MCF 10A (cell line): ENCODE measurements around the gene OSBP2. TPM values are rescaled to one million over a fixed set of nuclear protein-coding genes. Genes with fewer than 3 reads are reported as not detected.

Experiments used
- BruUV-seq: library from RNA; stranded (reverse); fragments of 400-500 nt; replicated peaks from 2 replicates; lab custom pipeline; 2021; lab: Mats Ljungman, UMichigan
- CTCF ChIA-PET: fragments of 300-600 bp; sonication (Branson Sonifier 250); formaldehyde crosslinking; extraction: SDS; loops from one replicate; lab custom pipeline; 2021; ENCODE audit warnings: antibody characterized with exemption, inconsistent platforms; lab: Yijun Ruan, JAX
- POLR2A ChIA-PET: fragments of 300-600, 350-650 bp; sonication (Branson Sonifier 250); formaldehyde crosslinking; extraction: SDS; loops from one replicate; lab custom pipeline; 2020; ENCODE audit warnings: antibody characterized with exemption, inconsistent platforms; lab: Yijun Ruan, JAX
- DNase-seq: peaks from one replicate; pipeline ENCODE4 v3.0.0-alpha.2; 2018; ENCODE audit not compliant: unreplicated experiment
- H3K27ac Mint-ChIP-seq: one replicate; pipeline ENCODE4 v1.8.0; 2022; ENCODE audit warnings: mild to moderate bottlenecking, low read depth, mixed read lengths; ENCODE audit not compliant: unreplicated experiment
- H3K27me3 Mint-ChIP-seq: one replicate; pipeline ENCODE4 v1.8.0; 2022; ENCODE audit warnings: mixed read lengths; ENCODE audit not compliant: insufficient read depth, unreplicated experiment
- H3K36me3 Mint-ChIP-seq: one replicate; pipeline ENCODE4 v1.8.0; 2022; ENCODE audit warnings: mild to moderate bottlenecking, moderate library complexity, mixed read lengths; ENCODE audit not compliant: insufficient read depth, unreplicated experiment
- H3K4me1 Mint-ChIP-seq: one replicate; pipeline ENCODE4 v1.8.0; 2022; ENCODE audit warnings: mixed read lengths; ENCODE audit not compliant: insufficient read depth, unreplicated experiment
- H3K4me3 Mint-ChIP-seq: one replicate; pipeline ENCODE4 v1.8.0; 2022; ENCODE audit warnings: mild to moderate bottlenecking, moderate library complexity, mixed read lengths; ENCODE audit not compliant: unreplicated experiment
- H3K9me3 Mint-ChIP-seq: one replicate; pipeline ENCODE4 v1.8.0; 2022; ENCODE audit warnings: mixed read lengths; ENCODE audit not compliant: unreplicated experiment
- intact Hi-C: fragments of 100-400 bp; cut with micrococcal nuclease; formaldehyde crosslinking; loops from 2 replicates; pipeline ENCODE4 v1.14.1; 2022
- total RNA-seq: library from RNA; stranded (reverse); gene quantifications from 2 replicates; pipeline ENCODE4 v1.2.3, GENCODE V29; 2022
- TF ChIP-seq, protein P1 (sequence below): fragments of 200-600 bp; IDR thresholded peaks from one replicate; pipeline ENCODE4 v1.8.0; 2022; ENCODE audit warnings: antibody characterized with exemption, mild to moderate bottlenecking; ENCODE audit not compliant: unreplicated experiment

Gene OSBP2
- total RNA-seq, 1 experiment from 2014 or later: 276 TPM

DNA sequence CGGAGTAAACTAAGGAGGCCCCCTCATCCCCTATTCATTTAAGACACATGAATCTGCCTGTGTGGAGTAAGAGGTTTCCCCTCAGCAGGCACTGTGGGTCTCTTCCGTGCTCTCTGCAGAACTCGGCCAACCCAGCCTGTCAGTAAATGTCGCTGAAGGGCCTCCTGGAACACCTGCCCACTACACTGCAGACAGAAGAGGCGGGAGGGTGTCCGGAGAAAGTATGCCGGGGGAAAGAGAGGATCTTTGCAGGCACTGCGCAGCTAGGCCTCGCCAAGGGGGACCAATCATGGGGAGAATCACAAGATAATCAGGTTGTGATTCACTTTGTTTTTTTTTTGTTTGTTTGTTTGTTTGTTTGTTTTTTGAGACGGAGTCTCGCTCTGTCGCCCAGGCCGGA lies 163.1 kb downstream of the OSBP2 start:
- CTCF ChIA-PET: no interaction called here

DNA sequence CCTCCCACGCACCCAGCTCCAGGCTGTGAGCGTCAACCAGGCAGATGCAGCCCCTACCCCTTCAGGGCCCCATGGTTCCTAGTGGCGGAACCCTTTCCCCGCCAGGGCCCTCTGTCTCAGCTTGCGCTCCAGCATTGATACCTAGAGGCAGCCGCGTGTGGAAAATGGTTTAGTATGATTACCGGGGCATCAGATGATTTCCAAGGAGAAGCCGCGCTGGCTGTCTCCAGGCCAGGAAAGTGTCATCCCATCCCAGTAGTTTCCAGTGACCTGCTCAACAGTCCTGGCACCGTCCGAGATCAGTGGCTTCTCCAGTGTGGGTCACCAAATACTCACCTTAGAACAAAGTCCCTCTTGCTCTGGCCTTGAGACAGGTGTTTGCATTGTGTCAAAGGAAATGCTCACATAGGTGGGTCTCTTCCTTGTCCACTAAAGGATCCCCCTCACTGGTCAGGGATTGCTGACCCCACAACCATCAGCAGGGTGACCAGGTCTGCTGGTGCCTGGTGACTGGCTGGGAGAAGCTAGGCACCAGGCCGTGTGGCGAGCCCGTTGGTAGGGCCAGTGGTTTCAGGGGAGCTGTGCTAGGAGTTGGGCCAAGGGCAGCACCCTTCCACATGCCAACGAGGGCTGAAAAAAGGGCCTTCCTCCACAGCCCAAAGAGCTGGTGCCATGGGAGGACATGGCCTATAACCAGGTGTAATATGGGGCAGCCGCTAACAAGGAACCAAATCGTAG lies 164.5 kb downstream of the OSBP2 start:
- ChIA-PET CTCF (interaction anchor here (0.7 kb wide), 1 partner anchor 62 kb away, joined by 3 read pairs; no protein-coding TSS in a partner anchor), POLR2A (no interaction called here)
- peaks cover 14% of the 10 kb centered on the region for H3K36me3 Mint-ChIP-seq
- H3K27me3 Mint-ChIP-seq: no peaks in the 10 kb centered on the region
- peaks cover 5% of the 10 kb centered on the region for H3K4me1 Mint-ChIP-seq
- BruUV-seq: no TSS peak
- H3K27ac Mint-ChIP-seq: no peak overlapping the region
- H3K4me3 Mint-ChIP-seq: no peak overlapping the region
- H3K9me3 Mint-ChIP-seq: peaks cover 9% of the 10 kb centered on the region
- DNase-seq: no peak
- intact Hi-C loops: no loop called here
- TF ChIP-seq, protein P1, sequence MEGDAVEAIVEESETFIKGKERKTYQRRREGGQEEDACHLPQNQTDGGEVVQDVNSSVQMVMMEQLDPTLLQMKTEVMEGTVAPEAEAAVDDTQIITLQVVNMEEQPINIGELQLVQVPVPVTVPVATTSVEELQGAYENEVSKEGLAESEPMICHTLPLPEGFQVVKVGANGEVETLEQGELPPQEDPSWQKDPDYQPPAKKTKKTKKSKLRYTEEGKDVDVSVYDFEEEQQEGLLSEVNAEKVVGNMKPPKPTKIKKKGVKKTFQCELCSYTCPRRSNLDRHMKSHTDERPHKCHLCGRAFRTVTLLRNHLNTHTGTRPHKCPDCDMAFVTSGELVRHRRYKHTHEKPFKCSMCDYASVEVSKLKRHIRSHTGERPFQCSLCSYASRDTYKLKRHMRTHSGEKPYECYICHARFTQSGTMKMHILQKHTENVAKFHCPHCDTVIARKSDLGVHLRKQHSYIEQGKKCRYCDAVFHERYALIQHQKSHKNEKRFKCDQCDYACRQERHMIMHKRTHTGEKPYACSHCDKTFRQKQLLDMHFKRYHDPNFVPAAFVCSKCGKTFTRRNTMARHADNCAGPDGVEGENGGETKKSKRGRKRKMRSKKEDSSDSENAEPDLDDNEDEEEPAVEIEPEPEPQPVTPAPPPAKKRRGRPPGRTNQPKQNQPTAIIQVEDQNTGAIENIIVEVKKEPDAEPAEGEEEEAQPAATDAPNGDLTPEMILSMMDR: no peak

More for the DNA sequence above, 163.1 kb downstream of the OSBP2 start:
- Mint-ChIP-seq H3K36me3 (peaks cover 21% of the 10 kb centered on the region), H3K27ac (no peak overlapping the region), H3K4me1 (peaks cover 5% of the 10 kb centered on the region), H3K9me3 (peaks cover 17% of the 10 kb centered on the region), H3K27me3 (no peaks in the 10 kb centered on the region), H3K4me3 (no peak overlapping the region)
- DNase-seq: no peak
- POLR2A ChIA-PET: no interaction called here
- BruUV-seq: no TSS peak
- TF ChIP-seq, protein P1: no peak
- intact Hi-C loops: no loop called here

DNA sequence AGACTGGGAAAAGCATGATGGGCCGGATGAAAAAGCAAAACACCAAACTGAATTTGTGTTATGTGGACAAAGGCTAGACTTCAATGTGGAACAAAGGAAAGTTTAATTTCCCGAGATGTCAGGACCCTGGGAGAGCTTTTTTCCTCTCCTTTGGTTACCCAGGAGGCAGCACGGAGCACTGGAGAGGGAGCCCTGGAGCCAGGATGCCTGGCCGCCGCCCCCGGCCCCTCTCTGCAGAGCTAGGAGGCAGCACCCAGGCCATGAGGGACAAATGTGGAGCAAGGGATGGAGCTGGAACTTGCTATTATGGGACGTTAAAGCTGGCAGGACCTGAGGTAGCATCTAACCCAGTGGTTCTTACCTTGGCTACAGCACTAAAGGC lies 165.0 kb downstream of the OSBP2 start:
- peaks cover 8% of the 10 kb centered on the region for H3K36me3 Mint-ChIP-seq

More for the DNA sequence above, 165.0 kb downstream of the OSBP2 start:
- intact Hi-C loops: no loop called here
- no peak overlapping the region for H3K4me3 Mint-ChIP-seq
- peak overlapping the region; percentile 81 for H3K27ac Mint-ChIP-seq
- TF ChIP-seq, protein P1: no peak
- BruUV-seq: no TSS peak
- ChIA-PET POLR2A (no interaction called here), CTCF (interaction anchor here (1.2 kb wide), 1 partner anchor 95 kb away, joined by 4 read pairs; no protein-coding TSS in a partner anchor)
- H3K9me3 Mint-ChIP-seq: peaks cover 3% of the 10 kb centered on the region
- DNase-seq: no peak
- H3K27me3 Mint-ChIP-seq: no peaks in the 10 kb centered on the region
- H3K4me1 Mint-ChIP-seq: peaks cover 5% of the 10 kb centered on the region
